ENCODE data around the gene ZNF213. TPM values are rescaled to one million over a fixed set of nuclear protein-coding genes. Genes with fewer than 3 reads are reported as not detected.

The ZNF213 gene
- polyA plus RNA-seq, 3 donors, result 1.5 to 2.6 (median 1.8) TPM

DNA sequence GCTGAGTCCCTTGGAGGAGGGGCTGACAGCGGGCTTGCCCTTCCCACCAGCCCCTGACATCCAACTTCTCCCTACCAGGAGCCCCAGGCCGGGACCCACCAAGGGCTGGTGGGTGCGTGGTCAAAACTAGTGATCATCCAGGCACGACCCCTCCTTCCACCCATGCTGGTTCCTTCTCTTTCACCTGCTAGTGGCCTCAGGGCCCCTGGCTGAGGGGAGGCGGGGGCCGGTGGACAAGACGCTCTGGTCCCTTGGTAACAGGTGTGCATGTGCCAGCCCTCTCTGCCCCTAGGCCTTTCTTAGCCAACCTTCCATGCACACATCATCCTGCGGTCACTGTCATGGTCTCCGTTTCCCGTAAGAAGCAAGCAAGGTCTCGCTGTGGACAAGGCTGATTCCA is 8.4 kb downstream of the ZNF213 start:
- peaks cover 38 to 50% of the 10 kb centered on the region in 2 donors for H3K36me3 Mint-ChIP-seq
- no peaks in the 10 kb centered on the region for H3K4me1 Mint-ChIP-seq
- intact Hi-C loops (cut with micrococcal nuclease), result no loop called here
- Histone ChIP-seq H3K27me3 (ENCODE audit: control insufficient read depth in 2 of 2, insufficient read depth in 2 of 2, low read length in 2 of 2) (no peaks in the 10 kb centered on the region), H3K27ac (ENCODE audit: low read depth in 1 of 2, low read length in 2 of 2) (no peak overlapping the region), H3K4me2 (replicated peaks; ENCODE audit: extremely low read depth, low read length, poor library complexity, severe bottlenecking) (no peak overlapping the region), H4K20me1 (ENCODE audit: insufficient read depth, low read length) (no peaks in the 10 kb centered on the region), H2AFZ (ENCODE audit: insufficient read depth, low read depth, low read length, poor library complexity, severe bottlenecking) (no peak overlapping the region), H3K4me1 (ENCODE audit: control insufficient read depth in 1 of 2, insufficient read depth in 2 of 2, low read length in 2 of 2) (no peaks in the 10 kb centered on the region), H3K36me3 (replicated peaks in 1 of 2; ENCODE audit: control insufficient read depth in 1 of 2, insufficient read depth in 2 of 2, low read length in 2 of 2) (peaks cover 31 to 51% of the 10 kb centered on the region in 2 donors), H3K4me3 (replicated peaks in 1 of 3; ENCODE audit: low read depth in 2 of 3, low read length in 3 of 3) (no peak overlapping the region), H3K9ac (ENCODE audit: insufficient read depth, low read length, poor library complexity, severe bottlenecking) (no peak overlapping the region), H3K79me2 (ENCODE audit: insufficient read depth, low read length) (no peaks in the 10 kb centered on the region), H3K9me3 (replicated peaks in 1 of 2; ENCODE audit: control insufficient read depth in 1 of 2, insufficient read depth in 1 of 2, low read length in 2 of 2) (no peaks in the 10 kb centered on the region)
- H3K9me3 Mint-ChIP-seq, result no peaks in the 10 kb centered on the region
- WGBS (ENCODE audit: insufficient coverage), result over 99% methylated on average over 9 of the region's 11 CpGs
- H3K27me3 Mint-ChIP-seq (ENCODE audit: low read depth in 3 of 3), result peaks cover 4 to 12% (median 11%) of the 10 kb centered on the region in 3 donors
- no peak for DNase-seq
- TF ChIP-seq, protein P1, sequence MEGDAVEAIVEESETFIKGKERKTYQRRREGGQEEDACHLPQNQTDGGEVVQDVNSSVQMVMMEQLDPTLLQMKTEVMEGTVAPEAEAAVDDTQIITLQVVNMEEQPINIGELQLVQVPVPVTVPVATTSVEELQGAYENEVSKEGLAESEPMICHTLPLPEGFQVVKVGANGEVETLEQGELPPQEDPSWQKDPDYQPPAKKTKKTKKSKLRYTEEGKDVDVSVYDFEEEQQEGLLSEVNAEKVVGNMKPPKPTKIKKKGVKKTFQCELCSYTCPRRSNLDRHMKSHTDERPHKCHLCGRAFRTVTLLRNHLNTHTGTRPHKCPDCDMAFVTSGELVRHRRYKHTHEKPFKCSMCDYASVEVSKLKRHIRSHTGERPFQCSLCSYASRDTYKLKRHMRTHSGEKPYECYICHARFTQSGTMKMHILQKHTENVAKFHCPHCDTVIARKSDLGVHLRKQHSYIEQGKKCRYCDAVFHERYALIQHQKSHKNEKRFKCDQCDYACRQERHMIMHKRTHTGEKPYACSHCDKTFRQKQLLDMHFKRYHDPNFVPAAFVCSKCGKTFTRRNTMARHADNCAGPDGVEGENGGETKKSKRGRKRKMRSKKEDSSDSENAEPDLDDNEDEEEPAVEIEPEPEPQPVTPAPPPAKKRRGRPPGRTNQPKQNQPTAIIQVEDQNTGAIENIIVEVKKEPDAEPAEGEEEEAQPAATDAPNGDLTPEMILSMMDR (IDR thresholded peaks at IDR 0.05), result no peak
- no peak overlapping the region for H3K4me3 Mint-ChIP-seq
- H3K27ac Mint-ChIP-seq, result peak overlapping the region in 1 of 7 donors; percentile 40

DNA sequence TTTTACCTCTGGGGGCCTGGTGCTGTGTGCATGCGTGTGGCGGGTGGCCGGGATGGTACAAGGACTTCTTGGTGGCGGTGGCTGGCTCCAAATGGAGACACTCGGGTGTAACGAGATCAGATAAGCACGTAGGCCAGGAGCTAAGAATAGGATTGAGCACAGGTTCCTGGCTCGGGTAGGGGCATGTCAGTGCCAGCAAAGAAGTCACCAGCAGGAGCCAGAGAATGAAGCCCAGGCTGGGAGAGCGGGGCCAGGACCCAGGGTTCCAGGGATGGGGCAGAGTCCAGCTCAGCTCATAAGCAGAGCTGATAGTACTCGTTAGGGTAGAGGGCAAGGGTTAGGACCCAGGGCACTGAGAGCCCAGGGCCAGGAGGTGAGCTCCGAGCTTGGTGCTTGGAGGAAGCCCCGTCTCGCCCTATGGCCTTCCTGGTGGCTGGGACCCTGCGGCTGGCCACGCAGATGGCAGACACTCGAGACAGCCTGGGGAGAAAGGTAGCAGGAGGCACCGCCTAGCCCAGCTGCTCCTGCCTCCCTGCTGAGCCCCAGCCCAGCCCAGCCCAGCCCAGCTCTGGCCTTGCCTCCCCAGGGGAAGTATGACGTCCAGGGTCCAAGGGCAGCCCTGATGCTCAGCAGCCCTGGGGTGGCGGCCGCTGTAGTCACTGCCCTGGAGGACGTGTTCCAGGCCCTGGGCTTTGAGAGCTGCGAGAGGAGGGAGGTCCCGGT is 8.9 kb downstream of the ZNF213 start:
- Histone ChIP-seq H3K27ac (ENCODE audit: low read depth in 1 of 2, low read length in 2 of 2) (no peak overlapping the region), H3K4me2 (replicated peaks; ENCODE audit: extremely low read depth, low read length, poor library complexity, severe bottlenecking) (no peak overlapping the region), H3K4me3 (replicated peaks in 1 of 3; ENCODE audit: low read depth in 2 of 3, low read length in 3 of 3) (no peak overlapping the region), H3K4me1 (ENCODE audit: control insufficient read depth in 1 of 2, insufficient read depth in 2 of 2, low read length in 2 of 2) (no peaks in the 10 kb centered on the region), H3K9ac (ENCODE audit: insufficient read depth, low read length, poor library complexity, severe bottlenecking) (no peak overlapping the region), H3K9me3 (replicated peaks in 1 of 2; ENCODE audit: control insufficient read depth in 1 of 2, insufficient read depth in 1 of 2, low read length in 2 of 2) (no peaks in the 10 kb centered on the region), H3K79me2 (ENCODE audit: insufficient read depth, low read length) (no peaks in the 10 kb centered on the region), H4K20me1 (ENCODE audit: insufficient read depth, low read length) (no peaks in the 10 kb centered on the region), H2AFZ (ENCODE audit: insufficient read depth, low read depth, low read length, poor library complexity, severe bottlenecking) (no peak overlapping the region), H3K36me3 (replicated peaks in 1 of 2; ENCODE audit: control insufficient read depth in 1 of 2, insufficient read depth in 2 of 2, low read length in 2 of 2) (peaks cover 25 to 45% of the 10 kb centered on the region in 2 donors), H3K27me3 (ENCODE audit: control insufficient read depth in 2 of 2, insufficient read depth in 2 of 2, low read length in 2 of 2) (no peaks in the 10 kb centered on the region)
- H3K36me3 Mint-ChIP-seq, result peaks cover 35 to 45% of the 10 kb centered on the region in 2 donors
- H3K27ac Mint-ChIP-seq, result peak overlapping the region in 2 of 7 donors; percentile 54 to 66
- H3K4me1 Mint-ChIP-seq, result no peaks in the 10 kb centered on the region
- 91% methylated on average over 20 of the region's 23 CpGs for WGBS (ENCODE audit: insufficient coverage)
- no peaks in the 10 kb centered on the region for H3K9me3 Mint-ChIP-seq
- TF ChIP-seq, protein P1 (IDR thresholded peaks at IDR 0.05), result no peak
- DNase-seq, result no peak
- no peak overlapping the region for H3K4me3 Mint-ChIP-seq
- peaks cover 4 to 14% (median 11%) of the 10 kb centered on the region in 3 donors for H3K27me3 Mint-ChIP-seq (ENCODE audit: low read depth in 3 of 3)
- intact Hi-C loops (cut with micrococcal nuclease), result no loop called here

All from CD14-positive monocyte (primary cell).